Tongue (tissue), 2 donors: ENCODE measurements around the gene MAL. TPM values are rescaled to one million over a fixed set of nuclear protein-coding genes. Genes with fewer than 3 reads are reported as not detected.
A peak's percentile ranks its signal among the peaks of the same experiment; 100 is the strongest.
"Not testable (repeated sequence)": the region's sequence is repeated elsewhere in the genome, so short reads cannot be mapped to it uniquely, and the experiment has no call there.

Experiments used
- DNase-seq: peaks from one replicate; pipeline ENCODE4 v3.0.0-alpha.2; 2015
- total RNA-seq: library from RNA; depleted of rRNA; stranded (reverse); fragments of >200 nt; gene quantifications from one replicate; pipeline ENCODE4 v1.2.3, GENCODE V29; 2014

Gene MAL
- total RNA-seq, 1 donor from 2014 or later = 16.9 TPM

DNA sequence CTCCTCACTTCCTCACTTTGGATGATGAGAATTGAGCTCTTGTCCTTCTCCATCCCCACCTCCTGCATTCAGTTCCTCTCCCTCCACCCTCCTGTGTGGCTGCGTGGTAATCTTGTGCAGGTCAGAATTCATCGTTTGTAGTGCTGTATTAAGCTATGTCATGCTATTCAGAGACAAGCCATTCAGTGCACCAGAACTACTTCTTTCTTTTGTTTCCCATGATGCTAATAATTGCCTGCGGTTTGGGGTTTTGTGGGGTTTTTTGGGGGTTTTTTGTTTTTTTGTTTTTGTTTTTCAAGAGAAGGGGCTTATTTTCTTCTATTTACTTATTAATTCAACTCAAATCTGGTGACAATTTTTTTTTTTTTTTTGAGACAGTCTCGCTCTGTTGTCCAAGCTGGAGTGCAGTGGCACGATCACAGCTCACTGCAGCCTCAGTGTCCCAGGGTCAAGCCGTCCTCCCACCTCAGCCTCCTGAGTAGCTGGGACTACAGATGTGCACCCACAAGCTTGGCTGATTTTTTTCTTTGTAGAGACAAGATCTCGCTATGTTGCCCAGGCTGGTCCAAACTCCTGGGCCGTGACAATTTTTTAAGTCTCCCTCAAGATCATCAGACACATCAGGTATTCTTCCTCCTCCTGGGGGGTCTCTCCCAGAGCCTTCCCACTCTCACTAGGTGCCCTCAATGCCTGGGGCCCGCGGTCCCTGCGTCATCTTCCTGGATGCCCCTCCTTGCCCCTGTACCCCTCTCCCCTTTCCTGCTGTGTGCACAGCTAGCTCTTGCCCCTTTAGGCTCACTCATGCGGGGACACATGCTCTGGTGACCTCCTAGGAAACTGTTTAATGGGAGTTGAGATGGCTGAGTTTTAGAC lies 37.8 kb downstream of the MAL start:
- no peak for DNase-seq

DNA sequence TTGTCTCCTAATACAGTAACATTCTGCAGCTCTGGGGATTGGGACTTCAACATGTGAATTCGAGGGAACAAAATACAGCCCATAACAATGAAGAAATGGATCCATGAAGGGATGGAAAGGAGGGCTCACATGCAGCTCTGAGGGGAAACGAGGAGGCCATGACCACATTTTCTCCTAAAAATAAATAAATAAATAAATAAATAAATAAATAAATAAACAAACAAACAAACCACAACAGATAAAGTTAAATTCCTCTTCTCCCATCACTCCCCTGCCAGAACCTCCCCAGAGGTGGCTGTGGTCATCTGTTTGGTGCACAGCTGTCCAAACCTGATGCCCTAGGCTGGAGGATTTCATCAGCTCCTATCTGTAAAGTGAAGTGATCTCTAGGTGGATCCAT lies 42.7 kb downstream of the MAL start:
- DNase-seq = no peak

DNA sequence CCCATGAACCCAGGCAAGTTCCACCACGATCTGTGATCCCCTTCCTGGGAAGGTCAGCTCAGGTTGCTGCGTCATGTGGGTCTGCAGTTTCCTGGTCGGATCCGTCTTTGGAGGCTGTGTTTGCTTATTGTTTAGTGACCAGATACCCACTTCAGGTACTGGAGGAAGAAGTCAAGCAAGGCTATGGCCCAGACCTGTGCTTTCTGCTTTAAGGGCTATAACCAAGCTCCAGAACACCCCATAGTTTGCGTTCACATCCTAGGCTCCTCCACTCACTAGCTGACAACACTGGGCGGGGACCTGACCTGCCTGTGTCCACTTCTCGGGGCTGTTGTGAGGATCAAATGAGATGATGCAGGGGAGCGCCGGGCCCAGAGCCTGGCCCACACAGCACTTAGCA lies 44.0 kb downstream of the MAL start:
- DNase-seq = no peak

DNA sequence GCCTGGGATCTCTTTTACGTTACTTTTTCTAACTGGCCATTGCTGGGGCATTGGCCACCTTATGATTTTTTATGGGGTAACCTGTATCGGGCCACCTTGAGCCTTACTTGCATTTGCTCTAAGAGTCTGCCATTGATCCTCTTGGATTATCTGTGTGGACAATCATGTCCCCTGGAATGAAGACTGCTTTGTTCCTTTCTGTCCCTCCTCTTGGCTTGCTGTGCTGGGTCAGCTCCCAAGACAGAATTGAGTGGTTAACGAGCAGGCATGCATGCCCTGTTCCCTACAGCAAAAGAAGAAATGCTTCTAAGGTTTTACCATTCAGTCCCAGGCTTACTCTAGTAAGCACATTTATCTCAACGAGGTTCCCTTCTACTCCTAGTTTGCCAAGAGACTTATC lies 46.3 kb downstream of the MAL start:
- no peak for DNase-seq

DNA sequence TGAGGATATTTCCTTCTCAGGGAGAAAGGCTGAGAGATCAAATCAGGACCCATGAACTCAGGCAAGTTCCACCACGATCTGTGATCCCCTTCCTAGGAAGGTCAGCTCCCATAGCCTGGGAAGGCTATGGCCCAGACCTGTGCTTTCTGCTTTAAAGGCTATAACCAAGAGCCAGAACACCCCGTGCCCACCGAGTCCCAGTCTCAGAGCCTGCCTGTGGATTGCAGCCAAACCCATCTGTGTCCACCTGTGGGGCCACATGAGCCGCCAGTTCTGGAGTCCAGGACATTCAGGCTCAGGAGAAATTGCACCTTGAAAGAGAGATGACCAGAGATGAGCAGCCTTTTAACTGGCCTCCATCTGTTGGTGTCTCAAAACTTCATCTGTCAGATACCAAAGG lies 46.9 kb downstream of the MAL start:
- DNase-seq = no peak

DNA sequence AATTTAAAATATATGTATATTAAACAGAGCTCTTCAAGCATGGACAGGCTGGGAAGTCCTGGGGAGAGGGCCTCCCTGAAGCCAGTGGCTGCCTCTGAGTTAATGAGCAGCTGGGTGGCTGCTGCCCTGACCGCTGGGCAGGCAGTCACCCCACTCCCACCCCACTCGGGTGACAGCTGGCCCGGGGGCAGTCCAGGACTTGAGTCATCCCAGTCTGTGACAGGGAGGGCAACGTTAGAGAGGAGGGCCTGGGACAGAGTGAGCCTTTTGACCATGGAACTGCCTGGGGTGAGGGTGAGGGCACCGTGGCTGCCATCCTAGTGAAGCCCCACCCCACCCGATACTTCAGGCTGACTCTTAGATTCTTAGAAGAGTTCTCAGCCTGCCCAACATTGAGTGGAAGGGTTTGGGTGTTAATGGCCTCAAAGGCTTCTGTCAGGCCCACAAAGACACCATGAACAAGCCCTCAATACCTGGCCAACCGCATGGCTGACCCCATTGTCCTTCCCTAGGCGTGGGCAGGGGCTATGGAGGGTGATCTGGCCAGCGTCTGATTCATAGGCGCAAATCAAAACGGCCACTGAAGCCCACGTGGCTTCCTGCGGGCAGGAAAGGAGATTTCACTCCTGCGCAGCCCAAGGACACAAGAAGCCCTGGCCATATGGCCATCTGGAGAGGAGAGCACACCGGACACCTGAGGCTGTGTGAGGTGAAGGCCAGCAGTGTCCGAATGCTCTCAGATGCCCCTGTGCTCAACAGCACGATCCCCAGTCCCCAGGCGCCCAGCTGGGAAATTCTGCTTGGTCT lies 48.6 kb downstream of the MAL start:
- DNase-seq = peak; percentile 23

DNA sequence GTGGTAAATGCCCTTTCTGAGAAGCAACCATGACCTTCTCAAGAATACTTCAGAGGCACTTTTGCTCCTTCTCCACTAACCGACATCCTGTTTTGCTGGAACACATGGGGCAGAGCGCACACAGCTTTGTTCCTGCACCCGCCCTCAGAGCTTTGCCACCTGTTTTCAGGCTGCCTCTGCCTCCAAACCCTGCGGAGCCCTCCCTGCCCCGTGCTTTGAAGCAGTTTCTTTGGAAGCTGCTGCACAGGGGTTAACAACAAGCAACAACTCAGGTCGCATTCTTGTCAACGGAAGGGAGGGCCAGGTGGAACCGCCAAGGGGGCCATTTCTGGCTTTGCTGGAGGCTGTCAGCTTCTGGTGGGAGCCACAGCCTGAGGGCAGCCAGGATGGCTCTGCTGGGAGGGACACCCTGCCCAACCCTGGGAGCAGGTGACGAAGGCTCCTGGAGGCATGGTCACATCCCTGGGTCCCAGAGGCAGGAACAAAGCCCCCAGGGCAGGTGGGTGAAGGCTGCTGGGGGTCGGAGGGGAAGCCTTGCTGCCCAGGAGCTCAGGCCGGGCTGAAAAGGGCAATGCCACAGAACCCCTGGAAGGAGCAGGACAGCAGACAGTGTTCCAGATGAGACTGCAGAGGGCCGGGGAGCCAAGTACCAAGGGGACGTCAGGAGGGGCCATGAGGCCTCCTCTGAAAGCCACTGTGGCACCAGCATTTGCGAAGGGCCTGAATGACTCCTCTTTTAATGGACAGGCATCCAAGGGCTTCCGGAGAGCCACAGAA lies 49.3 kb downstream of the MAL start:
- DNase-seq = peak; percentile 40

DNA sequence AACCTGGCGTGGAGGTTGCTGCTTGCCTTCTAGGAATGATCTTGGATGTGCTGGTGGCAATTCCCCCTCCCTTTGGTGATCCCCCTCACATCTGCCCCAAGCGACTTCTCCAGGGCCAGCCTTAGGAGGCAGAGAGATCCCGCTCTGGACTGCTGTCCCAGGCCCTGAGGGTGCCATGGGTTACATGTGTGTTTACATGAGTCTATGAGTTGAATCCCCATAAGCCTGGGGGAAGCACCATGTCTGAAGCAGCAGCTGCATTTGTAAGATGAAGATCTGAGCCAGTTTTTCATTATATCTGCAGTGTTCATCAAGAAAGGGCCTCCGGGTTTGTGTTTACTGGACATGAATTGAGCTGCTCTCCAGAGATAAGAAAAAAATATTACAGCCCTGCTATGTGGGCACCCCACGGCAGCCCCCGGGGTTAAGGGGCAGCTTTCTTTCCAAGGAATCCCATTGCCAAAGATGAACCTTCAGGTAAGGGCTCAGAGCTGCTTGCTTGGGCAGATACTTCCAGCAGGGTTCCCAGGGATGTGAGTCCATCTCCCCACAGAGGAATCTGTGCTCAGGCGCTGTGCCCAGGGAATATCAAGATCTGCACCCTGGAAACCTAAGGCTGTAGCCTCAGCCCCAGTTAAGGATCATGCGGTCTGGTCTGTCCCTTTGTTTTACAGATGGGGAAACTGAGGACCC lies 50.1 kb downstream of the MAL start:
- DNase-seq = peak; percentile 41

DNA sequence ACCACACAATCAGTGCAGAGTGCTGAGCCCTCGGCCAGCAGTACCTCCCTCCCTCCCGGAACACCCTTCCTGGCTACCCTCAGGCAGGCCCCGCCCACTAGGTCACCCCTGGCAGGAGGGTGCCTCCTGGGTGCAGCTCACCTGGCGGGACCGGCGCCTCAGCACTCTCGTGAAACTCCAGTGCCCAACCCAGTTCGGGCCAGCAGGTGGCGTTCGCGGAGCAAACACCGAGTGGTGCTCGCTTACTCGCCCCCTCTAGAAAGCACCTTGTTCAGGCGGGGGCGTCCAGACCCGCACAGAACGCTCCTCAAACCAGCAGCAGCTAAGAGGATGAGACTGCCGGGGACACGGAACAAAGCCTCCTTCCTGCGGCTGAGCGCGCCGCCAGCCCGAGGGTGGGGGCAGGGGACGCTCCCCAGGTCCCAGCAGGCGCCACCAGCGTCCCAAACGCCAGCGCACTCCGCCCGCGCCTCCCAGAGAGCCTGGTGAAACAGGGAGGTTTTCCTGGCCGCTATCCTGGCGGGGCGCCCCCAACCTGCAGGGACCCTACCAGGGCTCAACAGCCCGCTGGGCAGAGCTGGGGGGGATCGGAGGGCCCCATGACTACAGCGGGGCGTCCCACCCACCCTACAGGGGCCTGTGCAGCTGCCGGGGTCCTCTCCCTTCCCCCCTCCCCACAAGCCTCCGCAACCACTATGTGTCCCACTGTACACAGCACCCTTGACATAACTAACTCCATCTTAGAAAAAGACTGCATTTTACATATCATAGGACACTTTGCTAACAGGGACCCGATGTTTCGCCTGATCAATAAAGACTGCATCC lies 51.4 kb downstream of the MAL start:
- peak; percentile 80 for DNase-seq

DNA sequence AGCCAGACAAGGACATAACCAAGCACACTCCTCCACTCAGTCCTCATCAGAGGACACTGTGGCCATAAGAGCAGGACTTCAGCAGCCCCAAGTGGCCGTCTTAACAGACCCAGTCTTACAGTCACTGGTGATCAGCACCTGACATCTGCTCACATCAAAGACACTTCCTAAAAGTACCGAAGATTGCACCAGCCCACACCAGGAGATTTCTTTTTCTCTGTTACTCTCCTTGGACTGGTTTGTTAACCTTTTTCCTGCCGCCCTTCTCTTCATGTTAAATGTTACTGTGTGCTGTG lies 52.0 kb downstream of the MAL start:
- DNase-seq = no peak

DNA sequence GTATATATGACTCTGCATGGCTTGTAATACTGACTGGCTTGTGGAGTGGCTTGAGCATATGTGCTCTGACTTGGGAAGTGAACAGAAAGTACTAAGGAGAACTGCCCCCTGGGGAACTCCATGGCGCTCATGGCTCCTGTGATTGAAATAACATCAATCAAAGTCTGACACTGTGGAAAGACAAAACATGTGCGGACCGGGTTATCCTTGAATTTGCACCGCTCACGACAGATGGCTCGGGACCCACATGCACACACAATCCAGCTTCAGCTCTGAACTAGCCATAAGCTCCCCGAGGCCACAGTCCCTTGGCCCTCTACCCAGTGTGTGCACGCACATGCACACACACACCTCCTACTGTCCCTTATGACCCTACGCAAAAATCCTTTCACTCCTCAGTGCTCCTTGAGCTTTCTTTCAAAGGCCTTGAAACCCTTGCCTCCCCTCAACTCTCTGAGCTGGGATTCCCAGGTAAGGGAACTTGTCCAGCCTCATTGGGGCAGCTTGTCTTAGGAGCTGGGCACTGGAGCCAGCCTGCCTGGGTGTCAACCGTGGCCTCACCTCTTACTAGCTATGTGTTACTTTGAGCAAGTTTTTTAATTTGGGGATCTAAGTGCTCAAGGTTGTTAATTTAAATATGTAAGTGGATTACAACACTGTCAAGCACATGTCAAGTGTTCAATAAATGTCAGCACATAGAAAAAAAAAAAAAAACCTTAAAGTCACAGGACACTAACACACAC lies 52.5 kb downstream of the MAL start:
- no peak for DNase-seq

DNA sequence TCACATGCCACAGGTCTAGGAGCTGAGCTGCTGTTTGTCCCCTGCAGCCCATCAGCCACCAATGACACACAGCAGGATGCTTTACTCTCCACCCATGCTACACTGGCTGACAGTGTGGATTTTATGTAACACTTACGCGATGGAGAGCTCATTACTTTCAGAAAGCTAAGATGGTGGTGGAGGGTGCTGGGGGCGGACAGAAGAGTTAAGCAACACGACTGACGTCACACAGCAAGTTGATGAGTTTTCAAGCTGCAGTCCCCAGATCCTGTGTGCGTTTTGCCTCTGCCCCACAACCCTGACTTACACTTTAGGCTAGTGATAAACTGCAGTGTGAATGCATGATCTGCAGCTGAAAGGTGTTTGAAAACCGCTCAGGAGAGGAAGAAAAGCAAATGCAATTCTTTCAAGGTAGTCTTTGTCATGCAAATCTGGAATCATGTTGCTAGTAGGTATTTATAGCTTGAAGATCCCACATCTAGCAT lies 53.7 kb downstream of the MAL start:
- DNase-seq = no peak

DNA sequence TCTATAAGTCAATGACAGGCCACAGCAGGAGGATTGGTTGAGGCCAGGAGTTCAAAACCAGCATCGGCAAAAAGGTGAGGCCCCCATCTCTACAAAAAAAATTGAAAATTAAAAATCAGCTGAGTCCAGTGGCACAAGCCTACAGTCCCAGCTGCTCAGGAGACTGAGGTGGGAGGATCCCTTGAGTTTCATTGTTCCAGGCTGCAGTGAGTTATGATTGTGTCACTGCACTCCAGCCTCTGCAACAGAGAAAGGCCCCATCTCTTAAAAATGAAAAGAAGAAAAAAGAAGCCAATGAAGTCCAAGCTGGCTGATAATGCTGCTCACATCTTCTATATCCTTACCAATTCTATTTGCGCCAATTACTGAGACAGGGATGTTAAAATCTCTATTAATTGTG lies 57.0 kb downstream of the MAL start:
- DNase-seq = no peak

DNA sequence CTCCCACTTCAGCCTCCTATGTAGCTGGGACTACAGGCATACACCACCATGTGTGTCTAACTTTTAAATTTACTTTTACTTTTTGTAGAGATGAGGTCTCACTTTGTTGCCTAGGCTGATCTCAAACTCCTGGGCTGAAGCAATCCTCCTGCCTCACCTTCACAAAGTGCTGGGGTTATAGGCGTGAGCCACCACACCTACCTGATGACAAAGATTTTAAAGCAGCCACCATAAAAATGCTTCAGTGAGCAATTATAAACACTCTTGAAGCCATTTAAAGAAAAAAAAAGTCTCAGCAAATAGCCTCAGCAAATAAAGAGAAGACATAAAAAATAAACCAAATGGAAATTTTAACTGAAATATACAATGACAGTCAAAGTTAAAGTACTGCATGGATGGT lies 60.5 kb downstream of the MAL start:
- DNase-seq = no peak

DNA sequence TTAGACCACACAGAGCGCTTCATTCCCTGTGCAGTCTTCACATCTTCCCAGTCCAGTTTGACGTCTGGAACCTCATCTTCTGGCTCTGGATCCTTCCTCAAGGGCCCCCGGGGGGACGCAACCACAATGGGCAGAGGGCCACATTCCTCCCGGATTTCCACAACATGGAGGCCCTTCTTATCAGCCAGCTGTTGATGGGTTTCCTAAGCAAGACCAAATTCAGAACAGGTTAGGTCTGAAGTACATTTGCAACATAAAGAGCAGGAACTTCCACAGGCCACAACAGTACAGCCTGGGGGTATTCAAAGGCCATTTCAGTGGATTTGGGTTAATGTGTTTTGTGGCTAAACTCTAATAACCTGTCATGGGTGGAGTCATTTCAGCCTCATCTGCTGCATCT lies 61.9 kb downstream of the MAL start:
- DNase-seq = no peak

DNA sequence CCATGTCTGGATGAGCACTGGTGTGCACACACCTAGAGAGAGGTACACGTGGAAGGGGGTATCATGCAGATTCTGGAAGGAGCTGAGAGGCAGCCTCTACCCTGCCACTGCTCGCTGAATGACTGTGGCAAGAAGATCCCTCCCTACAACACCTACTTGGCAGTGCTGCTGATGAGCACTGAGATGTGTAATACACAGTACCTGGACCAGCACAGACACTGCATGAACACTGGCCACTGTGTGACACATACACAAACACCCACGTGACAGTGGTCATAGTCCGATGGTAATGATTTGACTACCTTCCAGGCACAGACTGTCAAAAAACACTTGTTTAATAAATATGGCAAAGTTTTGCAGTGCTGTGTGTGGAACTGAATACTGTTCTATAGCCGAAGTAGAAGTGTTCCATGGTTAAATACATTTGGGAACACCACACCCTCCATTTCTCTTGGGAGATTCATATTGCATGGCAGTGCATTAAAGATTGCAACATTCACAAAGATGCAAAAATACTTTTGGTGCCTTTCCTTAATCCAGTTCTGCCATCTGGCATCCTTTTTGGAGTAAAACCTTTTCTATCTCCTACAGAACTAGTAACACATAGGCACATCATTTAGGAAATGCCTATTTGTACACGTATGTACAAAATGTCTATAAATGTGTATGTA lies 66.5 kb downstream of the MAL start:
- DNase-seq = no peak

DNA sequence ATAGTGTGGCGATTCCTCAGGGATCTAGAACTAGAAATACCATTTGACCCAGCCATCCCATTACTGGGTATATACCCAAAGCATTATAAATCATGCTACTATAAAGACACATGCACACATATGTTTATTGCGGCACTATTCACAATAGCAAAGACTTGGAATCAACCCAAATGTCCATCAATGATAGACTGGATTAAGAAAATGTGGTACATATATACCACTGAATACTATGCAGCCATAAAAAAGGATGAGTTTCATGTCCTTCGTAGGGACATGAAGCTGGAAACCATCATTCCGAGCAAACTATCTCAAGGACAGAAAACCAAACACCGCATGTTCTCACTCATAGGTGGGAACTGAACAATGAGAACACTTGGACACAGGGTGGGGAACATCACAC lies 72.8 kb downstream of the MAL start:
- DNase-seq = not testable (repeated sequence)

DNA sequence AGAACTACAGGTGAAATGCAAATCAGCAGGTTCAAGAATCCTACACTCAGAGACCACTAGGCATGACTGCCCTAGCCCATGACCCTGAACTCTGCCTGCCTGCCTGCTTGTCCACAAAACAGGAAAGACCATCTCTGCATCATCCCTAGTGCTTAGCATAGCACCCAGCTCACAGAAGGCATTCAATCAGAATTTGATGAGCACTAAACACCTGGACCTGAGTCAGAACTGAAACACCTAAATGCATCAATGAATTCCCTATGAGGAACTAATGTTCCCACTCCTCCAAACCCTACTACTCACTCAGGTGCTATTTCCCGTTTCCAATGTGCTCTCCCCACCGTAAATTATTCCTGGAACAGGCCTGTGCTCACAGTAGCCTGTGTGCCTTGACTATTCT lies 74.4 kb downstream of the MAL start:
- no peak for DNase-seq
